HCT116 (cell line): ENCODE measurements around the gene AIF1L. TPM values are rescaled to one million over a fixed set of nuclear protein-coding genes. Genes with fewer than 3 reads are reported as not detected.

Experiments
- ATAC-seq: fragments of 200-7000 bp; cut with Tn5 transposase; 2 replicates; pipeline ENCODE4 v1.9.1; 2020; ENCODE audit warnings: mild to moderate bottlenecking, moderate library complexity
- BruUV-seq: library from RNA; stranded (reverse); fragments of 400-500 nt; replicated peaks from 2 replicates; lab custom pipeline; 2021; lab: Mats Ljungman, UMichigan
- CTCF ChIA-PET: fragments of 300-600 bp; sonication (Branson Sonifier 250); formaldehyde crosslinking; loops from one replicate; lab custom pipeline; 2021; ENCODE audit warnings: antibody characterized with exemption; lab: Charles Lee
- POLR2A ChIA-PET: fragments of 300-600, 350-600 bp; sonication (Branson Sonifier 250); formaldehyde crosslinking; loops from one replicate; lab custom pipeline; 2021; ENCODE audit warnings: antibody characterized with exemption; lab: Charles Lee
- RAD21 ChIA-PET, 2 experiments: fragments of 300-600 bp; sonication (Branson Sonifier 250); formaldehyde crosslinking; loops; one replicate each; lab custom pipeline; 2023; ENCODE audit warnings: low total read pairs in 2 of 2; ENCODE audit not compliant: uncharacterized antibody in 2 of 2, unreplicated experiment in 2 of 2, low non-redundant PET in 1 of 2; lab: Charles Lee
- DNase-seq: peaks from one replicate; pipeline ENCODE4 v3.0.0-alpha.2; 2010; ENCODE audit warnings: low read depth, low spot score
- H2AFZ ChIP-seq: fragments of 200-600 bp; shearing (Covaris generic), sonication (generic); 2 replicates; pipeline ENCODE4 v1.6.1; 2017; ENCODE audit warnings: low read depth, mixed run types, mixed read lengths, antibody characterized with exemption, low read length; ENCODE audit not compliant: poor library complexity, severe bottlenecking
- H3K27ac ChIP-seq: 2 replicates; pipeline ENCODE4 v1.5.1; 2012; ENCODE audit warnings: low read depth, low read length
- H3K27me3 ChIP-seq: fragments of 200-600 bp; sonication (generic); 2 replicates; pipeline ENCODE4 v1.6.1; 2016; ENCODE audit warnings: mixed run types, low read length, mixed read lengths; ENCODE audit not compliant: insufficient read depth
- H3K36me3 ChIP-seq, 2 experiments: fragments of 200-500 bp in 1 of 2; fragments of 200-600 bp in 1 of 2; sonication (Bioruptor generic) in 1 of 2; sonication (generic) in 1 of 2; 2 replicates each; pipeline versions ENCODE4 v1.5.1 to v1.6.1; 2014 to 2016; ENCODE audit warnings: low read length in 2 of 2, inconsistent platforms in 1 of 2, mixed read lengths in 1 of 2, mixed run types in 1 of 2; ENCODE audit not compliant: insufficient read depth in 2 of 2, control insufficient read depth in 1 of 2
- H3K4me1 ChIP-seq, 2 experiments: fragments of 200-600 bp in 1 of 2; sonication (generic) in 1 of 2; 2 replicates each; pipeline versions ENCODE4 v1.5.1 to v1.6.1; 2012 to 2017; ENCODE audit warnings: low read length in 2 of 2, inconsistent platforms in 1 of 2, mild to moderate bottlenecking in 1 of 2, mixed read lengths in 1 of 2, mixed run types in 1 of 2, moderate library complexity in 1 of 2; ENCODE audit not compliant: insufficient read depth in 2 of 2, control insufficient read depth in 1 of 2
- H3K4me2 ChIP-seq: fragments of 200-600 bp; sonication (generic); 2 replicates; pipeline ENCODE4 v1.6.1; 2017; ENCODE audit warnings: mixed run types, low read length, mixed read lengths
- H3K4me3 ChIP-seq, 2 experiments: fragments of 200-600 bp in 1 of 2; sonication (generic) in 1 of 2; replicated peaks in 1 of 2; 2 replicates each; pipeline ENCODE4 v1.5.1; 2011 to 2016; ENCODE audit warnings: low read length in 2 of 2, control low read depth in 1 of 2, low read depth in 1 of 2, mild to moderate bottlenecking in 1 of 2, mixed read lengths in 1 of 2, mixed run types in 1 of 2
- H3K79me2 ChIP-seq: fragments of 200-600 bp; sonication (generic); 2 replicates; pipeline ENCODE4 v1.6.1; 2017; ENCODE audit warnings: mild to moderate bottlenecking, mixed run types, low read length, moderate library complexity, mixed read lengths; ENCODE audit not compliant: insufficient read depth
- H3K9ac ChIP-seq: fragments of 200-600 bp; sonication (generic); 2 replicates; pipeline ENCODE4 v1.6.1; 2016; ENCODE audit warnings: low read length, mixed read lengths
- H3K9me2 ChIP-seq: fragments of 200-600 bp; sonication (generic), shearing (Covaris generic); 2 replicates; pipeline ENCODE4 v1.6.1; 2017; ENCODE audit warnings: mixed run types, mild to moderate bottlenecking, moderate library complexity; ENCODE audit not compliant: insufficient read depth
- H3K9me3 ChIP-seq, 2 experiments: fragments of 200-500 bp in 1 of 2; fragments of 200-600 bp in 1 of 2; sonication (Bioruptor generic) in 1 of 2; sonication (generic) in 1 of 2; 2 replicates each; pipeline ENCODE4 v1.6.1; 2014 to 2017; ENCODE audit warnings: low read length in 2 of 2, mixed read lengths in 2 of 2, inconsistent platforms in 1 of 2, low read depth in 1 of 2, mild to moderate bottlenecking in 1 of 2, mixed run types in 1 of 2, moderate library complexity in 1 of 2; ENCODE audit not compliant: control insufficient read depth in 1 of 2, insufficient read depth in 1 of 2
- H4K20me1 ChIP-seq: fragments of 200-600 bp; sonication (generic), shearing (Covaris generic); 2 replicates; pipeline ENCODE4 v1.6.1; 2017; ENCODE audit warnings: mixed run types, mild to moderate bottlenecking, moderate library complexity; ENCODE audit not compliant: insufficient read depth
- CBX3 ChIP-seq: IDR thresholded peaks from 2 replicates; pipeline ENCODE4 v1.6.1; 2012; ENCODE audit warnings: low read depth
- CEBPB ChIP-seq: IDR thresholded peaks from 2 replicates; pipeline ENCODE4 v1.6.1; 2012; ENCODE audit warnings: low read depth
- CTCF ChIP-seq, 3 experiments: fragments of 200-600 bp in 1 of 3; sonication (generic) in 1 of 3; IDR thresholded peaks in 2 of 3; conservative IDR thresholded peaks in 1 of 3; 2 replicates each; pipeline ENCODE4 v1.5.1; 2012 to 2017; ENCODE audit warnings: low read depth in 2 of 3, low read length in 2 of 3, antibody characterized with exemption in 1 of 3, borderline replicate concordance in 1 of 3, control low read depth in 1 of 3, mild to moderate bottlenecking in 1 of 3, mixed read lengths in 1 of 3, mixed run types in 1 of 3, moderate library complexity in 1 of 3; ENCODE audit not compliant: insufficient read depth in 1 of 3
- ELF1 ChIP-seq: IDR thresholded peaks from 2 replicates; pipeline ENCODE4 v1.6.1; 2012; ENCODE audit warnings: low read depth, borderline replicate concordance
- EZH2 ChIP-seq: fragments of 200-600 bp; sonication (generic); IDR thresholded peaks from 2 replicates; pipeline ENCODE4 v1.6.1; 2017; ENCODE audit warnings: antibody characterized with exemption, mixed run types
- FOSL1 ChIP-seq: IDR thresholded peaks from 2 replicates; pipeline ENCODE4 v1.6.1; 2012; ENCODE audit warnings: low read depth
- POLR2A ChIP-seq: IDR thresholded peaks from 2 replicates; pipeline ENCODE4 v1.7.0; 2011; ENCODE audit warnings: borderline replicate concordance; ENCODE audit not compliant: insufficient read depth, insufficient read length; ENCODE audit errors: extremely low read depth
- POLR2AphosphoS5 ChIP-seq: IDR thresholded peaks from 2 replicates; pipeline ENCODE4 v1.6.1; 2011; ENCODE audit warnings: mild to moderate bottlenecking, low read depth, low read length, moderate library complexity
- SIN3A ChIP-seq: IDR thresholded peaks from 2 replicates; pipeline ENCODE4 v1.6.1; 2012; ENCODE audit warnings: low read depth
- SRF ChIP-seq: IDR thresholded peaks from 2 replicates; pipeline ENCODE4 v1.6.1; 2012; ENCODE audit warnings: low read depth
- TCF7L2 ChIP-seq: IDR thresholded peaks from 2 replicates; pipeline ENCODE4 v1.7.0; 2011; ENCODE audit warnings: borderline replicate concordance, inconsistent platforms; ENCODE audit not compliant: insufficient read depth, insufficient read length; ENCODE audit errors: extremely low read depth
- ZBTB33 ChIP-seq: IDR thresholded peaks from 2 replicates; pipeline ENCODE4 v1.6.1; 2011; ENCODE audit warnings: mild to moderate bottlenecking, low read length, moderate library complexity; ENCODE audit not compliant: insufficient replicate concordance; ENCODE audit errors: extremely low read depth
- ZNF274 ChIP-seq: fragments of 200-500 bp; sonication (Bioruptor generic); IDR thresholded peaks from 2 replicates; pipeline ENCODE4 v1.6.1; 2014; ENCODE audit warnings: mild to moderate bottlenecking, low read depth, low read length, inconsistent platforms
- intact Hi-C: fragments of 100-400 bp; cut with micrococcal nuclease; formaldehyde crosslinking; loops from 2 replicates; pipeline ENCODE4 v1.10.0; 2022
- total RNA-seq: library from RNA; stranded (reverse); gene quantifications from one replicate; pipeline ENCODE4 v1.2.1, GENCODE V29; 2021; ENCODE audit not compliant: unreplicated experiment
- TF ChIP-seq, protein P1 (sequence below): IDR thresholded peaks from 2 replicates; pipeline ENCODE4 v1.6.1; 2012

The AIF1L gene
- total RNA-seq, 1 experiment from 2014 or later: 34.0 TPM

- Histone ChIP-seq H3K27me3 (no peaks in the 10 kb centered on the region), H3K4me1 (peaks cover 0 to 4% of the 10 kb centered on the region in 2 experiments; a peak in 1 of 4 replicates), H4K20me1 (no peaks in the 10 kb centered on the region), H3K9me2 (no peaks in the 10 kb centered on the region), H2AFZ (no peak overlapping the region), H3K9ac (no peak overlapping the region), H3K27ac (no peak overlapping the region), H3K4me2 (no peak overlapping the region), H3K36me3 (no peaks in the 10 kb centered on the region), H3K79me2 (no peaks in the 10 kb centered on the region), H3K9me3 (no peaks in the 10 kb centered on the region), H3K4me3 (no peak overlapping the region)
- no TSS peak for BruUV-seq
- POLR2A ChIA-PET: no interaction called here
- no peak for TF ChIP-seq SIN3A
- no peak for TF ChIP-seq ZBTB33
- TF ChIP-seq, protein P1, sequence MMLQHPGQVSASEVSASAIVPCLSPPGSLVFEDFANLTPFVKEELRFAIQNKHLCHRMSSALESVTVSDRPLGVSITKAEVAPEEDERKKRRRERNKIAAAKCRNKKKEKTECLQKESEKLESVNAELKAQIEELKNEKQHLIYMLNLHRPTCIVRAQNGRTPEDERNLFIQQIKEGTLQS: no peak
- no peak for TF ChIP-seq TCF7L2
- TF ChIP-seq ZNF274: no peak
- TF ChIP-seq EZH2: no peak
- no peak for TF ChIP-seq POLR2AphosphoS5
- no peak for TF ChIP-seq FOSL1
- no peak for TF ChIP-seq SRF
- no peak for TF ChIP-seq POLR2A
- TF ChIP-seq CEBPB: no peak
- TF ChIP-seq CBX3: no peak
- no peak for TF ChIP-seq ELF1
- no peak for TF ChIP-seq CTCF (IDR thresholded peaks at IDR 0.05 in 2 of 3, conservative IDR thresholded peaks at IDR 0.05 in 1 of 3; ENCODE audit: borderline replicate concordance in 1 of 3, insufficient read depth in 1 of 3, low read depth in 2 of 3, low read length in 2 of 3)
- ATAC-seq: no peak
- no peak for DNase-seq
- CTCF ChIA-PET: no interaction called here
- RAD21 ChIA-PET: no interaction called here
- intact Hi-C loops: no loop called here
Observed at GRCh38 chr9:131104016-131104740, 7.8 kb downstream of the AIF1L start.
